Measurements from ENCODE around the gene ZNF181. TPM values are rescaled to one million over a fixed set of nuclear protein-coding genes. Genes with fewer than 3 reads are reported as not detected.

The ZNF181 gene
- total and polyA plus RNA-seq, 5 donors = 15.1 to 24.7 (median 19.0) TPM

DNA sequence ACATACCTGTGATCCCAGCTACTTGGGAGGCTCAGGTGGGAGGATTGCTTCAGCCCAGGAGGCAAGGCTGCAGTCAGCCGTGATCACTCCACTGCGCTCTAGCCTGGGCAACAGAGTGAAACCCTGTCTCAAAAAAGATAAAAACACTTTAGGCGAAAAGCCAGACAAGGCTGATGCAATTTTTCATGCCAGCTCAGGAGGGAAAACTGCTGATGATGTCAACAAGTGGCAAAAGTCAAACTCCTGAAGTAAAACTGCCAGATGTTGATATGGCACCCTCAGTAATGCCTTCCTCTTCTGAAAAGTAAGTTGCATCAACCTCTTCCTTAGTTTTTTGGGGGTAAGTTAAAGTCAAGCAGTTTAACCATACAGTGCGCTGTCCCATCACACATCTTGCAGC lies 23.4 kb downstream of the ZNF181 start:
- peaks cover 28% of the 10 kb centered on the region for H3K9me3 ChIP-seq (ENCODE audit: control insufficient read depth, low read length)
- no peaks in the 10 kb centered on the region for H3K27me3 ChIP-seq (ENCODE audit: control insufficient read depth, insufficient read depth)
- no peak overlapping the region for H3K4me3 ChIP-seq (ENCODE audit: low read length)
- intact Hi-C loops (cut with DNase I) = no loop called here
- H3K4me1 ChIP-seq (ENCODE audit: control insufficient read depth, insufficient read depth, low read length) = no peaks in the 10 kb centered on the region
- ATAC-seq (no peak), DNase-seq (no peak)
- H3K27ac ChIP-seq (ENCODE audit: low read length) = no peak overlapping the region
- 96% methylated on average over 4 of the region's 4 CpGs for WGBS

DNA sequence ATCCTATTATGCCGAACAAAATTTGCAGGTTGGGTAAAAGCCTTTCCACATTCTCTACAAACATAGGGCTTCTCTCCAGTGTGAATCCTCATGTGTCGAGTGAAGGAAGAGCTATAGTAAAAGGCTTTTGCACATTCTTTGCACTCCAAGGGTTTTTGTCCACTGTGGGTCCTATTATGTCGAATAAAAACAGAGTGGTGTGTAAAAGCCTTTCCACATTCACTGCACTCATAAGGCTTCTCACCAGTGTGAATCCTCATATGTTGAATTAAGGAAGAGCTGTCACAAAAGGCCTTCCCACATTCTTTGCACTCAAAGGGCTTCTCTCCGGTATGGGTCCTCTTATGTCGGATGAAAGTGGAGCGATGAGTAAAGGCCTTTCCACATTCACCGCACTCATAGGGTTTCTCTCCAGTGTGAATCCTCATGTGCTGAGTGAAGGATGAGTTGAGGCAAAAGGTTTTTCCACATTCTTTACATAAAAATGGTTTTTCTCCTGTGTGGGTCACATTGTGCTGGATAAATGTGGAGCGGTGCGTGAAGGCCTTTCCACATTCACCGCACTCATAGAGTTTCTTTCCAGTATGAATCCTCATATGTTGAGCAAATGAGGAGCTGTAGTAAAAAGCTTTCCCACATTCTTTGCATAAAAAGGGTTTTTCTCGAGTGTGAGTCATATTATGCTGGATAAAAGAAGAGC lies 25.3 kb downstream of the ZNF181 start:
- H3K27me3 ChIP-seq (ENCODE audit: control insufficient read depth, insufficient read depth) = no peaks in the 10 kb centered on the region
- H3K4me1 ChIP-seq (ENCODE audit: control insufficient read depth, insufficient read depth, low read length) = no peaks in the 10 kb centered on the region
- H3K27ac ChIP-seq (ENCODE audit: low read length) = no peak overlapping the region
- peak overlapping the region; percentile 32 for H3K4me3 ChIP-seq (ENCODE audit: low read length)
- DNase-seq (no peak), ATAC-seq (no peak)
- peaks cover 27% of the 10 kb centered on the region for H3K9me3 ChIP-seq (ENCODE audit: control insufficient read depth, low read length)
- intact Hi-C loops (cut with DNase I) = no loop called here
- 98% methylated on average over 11 of the region's 11 CpGs for WGBS

DNA sequence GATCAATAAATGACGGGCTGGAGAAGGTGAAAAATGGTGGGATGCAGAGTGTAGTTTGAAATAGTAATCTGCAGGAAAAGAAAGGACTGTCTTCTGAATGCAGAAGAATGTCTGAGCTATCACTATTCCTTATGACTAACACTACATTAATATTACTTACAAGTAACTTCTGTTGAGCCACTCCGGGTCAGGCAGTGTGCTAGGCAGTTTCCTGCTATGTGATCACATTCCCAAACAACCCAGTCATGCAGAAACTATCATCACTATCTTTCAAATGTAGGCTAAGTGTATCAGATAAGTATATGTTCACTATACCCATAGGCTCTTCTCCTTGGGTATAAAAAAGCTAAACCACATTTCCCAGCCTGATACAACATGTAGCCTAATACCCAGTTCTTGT lies 32.3 kb downstream of the ZNF181 start:
- H3K4me3 ChIP-seq (ENCODE audit: low read length) = no peak overlapping the region
- no peak overlapping the region for H3K27ac ChIP-seq (ENCODE audit: low read length)
- ATAC-seq = no peak
- H3K27me3 ChIP-seq (ENCODE audit: control insufficient read depth, insufficient read depth) = no peaks in the 10 kb centered on the region
- 96% methylated on average over 2 of the region's 2 CpGs for WGBS
- DNase-seq = no peak
- no peaks in the 10 kb centered on the region for H3K4me1 ChIP-seq (ENCODE audit: control insufficient read depth, insufficient read depth, low read length)
- intact Hi-C loops (cut with DNase I) = no loop called here
- H3K9me3 ChIP-seq (ENCODE audit: control insufficient read depth, low read length) = peaks cover 3% of the 10 kb centered on the region

DNA sequence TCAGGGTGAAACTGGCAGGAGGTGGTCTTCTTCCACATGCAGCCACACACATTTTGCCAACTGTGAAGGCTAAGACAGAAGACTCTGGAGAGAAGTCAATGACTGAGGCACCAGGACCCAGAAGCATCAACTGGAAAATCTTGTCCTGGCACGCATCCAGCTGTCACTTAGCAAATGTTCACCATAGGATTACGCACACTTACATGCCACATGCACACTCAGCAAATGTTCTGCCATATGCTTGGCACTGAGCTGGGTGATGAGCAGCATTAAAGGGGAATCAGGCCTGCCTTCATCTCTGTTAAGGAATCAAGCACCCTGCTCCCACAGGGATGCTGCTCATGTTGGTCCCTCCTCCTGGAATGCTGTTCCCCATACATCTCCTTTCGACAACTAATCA lies 33.9 kb downstream of the ZNF181 start:
- DNase-seq (no peak), ATAC-seq (no peak)
- Histone ChIP-seq H3K27ac (ENCODE audit: low read length) (no peak overlapping the region), H3K4me3 (ENCODE audit: low read length) (no peak overlapping the region), H3K4me1 (ENCODE audit: control insufficient read depth, insufficient read depth, low read length) (no peaks in the 10 kb centered on the region), H3K27me3 (ENCODE audit: control insufficient read depth, insufficient read depth) (no peaks in the 10 kb centered on the region), H3K9me3 (ENCODE audit: control insufficient read depth, low read length) (peaks cover 3% of the 10 kb centered on the region)
- intact Hi-C loops (cut with DNase I) = no loop called here
- WGBS = 97% methylated on average over 3 of the region's 3 CpGs

DNA sequence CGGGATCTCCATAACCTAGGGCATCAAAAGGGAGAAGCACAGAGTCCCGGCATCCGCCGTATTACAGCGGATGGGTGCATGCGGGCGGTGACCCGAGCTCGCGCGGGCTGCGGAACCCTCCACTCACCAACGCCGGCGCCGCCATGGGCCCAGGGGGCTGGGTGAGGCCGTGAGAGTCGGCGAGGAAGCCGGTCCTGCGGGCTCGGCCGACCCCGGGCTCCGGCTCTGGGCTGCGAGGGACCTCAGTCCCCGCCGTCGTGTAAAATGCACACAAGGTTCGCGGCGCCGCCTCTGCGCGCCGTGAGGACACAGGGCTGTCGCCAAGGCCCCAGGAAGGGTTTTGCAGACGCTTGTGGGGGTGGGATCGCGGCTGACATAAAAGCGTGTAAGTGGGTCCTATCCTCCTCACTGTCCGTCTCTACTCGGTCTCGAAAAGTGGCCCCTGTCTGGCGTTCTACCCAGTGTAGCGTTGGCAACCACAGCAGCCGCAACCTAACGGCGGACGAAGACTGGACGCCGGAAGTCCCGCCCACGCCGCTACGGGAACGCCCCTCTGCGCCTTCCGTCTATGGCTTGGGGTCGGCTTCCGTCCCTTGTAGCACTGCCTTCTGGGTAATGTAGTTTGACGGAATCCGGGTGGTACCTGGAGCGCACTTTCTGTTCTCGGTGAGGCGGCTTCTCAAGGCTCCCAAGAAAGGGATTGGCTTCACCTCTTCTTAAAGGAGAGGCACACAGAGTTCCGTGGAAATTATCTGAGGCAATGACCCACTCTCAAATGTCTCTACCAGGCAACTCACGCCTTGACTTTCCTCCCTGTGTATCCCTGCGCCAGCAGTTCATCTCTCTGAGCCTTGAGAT lies 38.9 kb downstream of the ZNF181 start, which contains the start of gene ZNF599:
ZNF599 (minus strand) TSS at position 519 of the 858 bp plus-strand sequence; CDS start at position 145, 374 bp downstream.
- Histone ChIP-seq H3K4me1 (ENCODE audit: control insufficient read depth, insufficient read depth, low read length) (no peaks in the 10 kb centered on the region), H3K9me3 (ENCODE audit: control insufficient read depth, low read length) (no peaks in the 10 kb centered on the region), H3K4me3 (ENCODE audit: low read length) (peak within 1 kb of the TSS; percentile 75), H3K27ac (ENCODE audit: low read length) (peak within 1 kb of the TSS; percentile 42), H3K27me3 (ENCODE audit: control insufficient read depth, insufficient read depth) (no peaks in the 10 kb centered on the region)
- peak; percentile 99 for ATAC-seq
- peak; percentile 93 to 97 (median 96) for DNase-seq
- intact Hi-C loops (cut with DNase I) = no loop called here
- 3% methylated on average over 69 of the region's 69 CpGs for WGBS

DNA sequence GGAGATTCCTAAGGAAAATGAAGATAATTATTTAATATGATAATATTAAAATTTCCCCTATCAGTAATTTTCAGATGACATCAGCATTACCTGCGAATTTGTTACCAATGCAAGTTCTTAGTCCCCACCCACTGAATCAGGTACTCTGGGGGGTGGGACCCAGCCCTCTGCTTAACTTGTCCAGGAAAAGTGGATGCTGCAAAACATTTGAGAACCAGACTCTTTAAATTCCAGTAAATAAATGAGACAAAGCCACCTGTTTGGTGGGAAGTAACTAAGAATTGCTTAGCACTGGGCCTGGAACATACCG lies 39.5 kb downstream of the ZNF181 start:
- H3K9me3 ChIP-seq (ENCODE audit: control insufficient read depth, low read length) = no peaks in the 10 kb centered on the region
- no peaks in the 10 kb centered on the region for H3K27me3 ChIP-seq (ENCODE audit: control insufficient read depth, insufficient read depth)
- WGBS = 73% methylated on average over 2 of the region's 2 CpGs
- H3K4me1 ChIP-seq (ENCODE audit: control insufficient read depth, insufficient read depth, low read length) = no peaks in the 10 kb centered on the region
- no peak for ATAC-seq
- peak overlapping the region; percentile 75 for H3K4me3 ChIP-seq (ENCODE audit: low read length)
- no peak for DNase-seq
- intact Hi-C loops (cut with DNase I) = no loop called here
- H3K27ac ChIP-seq (ENCODE audit: low read length) = no peak overlapping the region

DNA sequence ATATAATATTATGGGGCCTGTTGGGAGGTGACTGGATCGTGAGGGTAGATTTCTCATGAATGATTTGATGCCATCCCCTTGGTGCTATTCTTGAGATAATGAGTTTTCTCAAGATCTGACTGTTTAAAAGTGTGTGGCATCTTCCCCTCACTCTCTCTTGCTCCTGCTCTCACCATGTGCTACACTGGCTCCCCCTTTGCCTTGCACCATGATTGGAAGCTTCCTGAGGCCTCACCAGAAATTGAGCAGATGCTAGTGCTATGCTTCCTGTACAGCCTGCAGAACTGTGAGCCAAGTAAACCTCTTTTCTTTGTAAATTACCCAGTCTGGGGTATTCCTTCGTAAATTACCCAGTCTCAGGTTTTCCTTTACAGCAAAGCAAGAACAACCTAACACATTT lies 40.8 kb downstream of the ZNF181 start:
- H3K4me3 ChIP-seq (ENCODE audit: low read length) = no peak overlapping the region
- no peak for ATAC-seq
- intact Hi-C loops (cut with DNase I) = no loop called here
- no peak for DNase-seq
- H3K9me3 ChIP-seq (ENCODE audit: control insufficient read depth, low read length) = no peaks in the 10 kb centered on the region
- WGBS = 65% methylated on average over 2 of the region's 2 CpGs
- no peak overlapping the region for H3K27ac ChIP-seq (ENCODE audit: low read length)
- no peaks in the 10 kb centered on the region for H3K27me3 ChIP-seq (ENCODE audit: control insufficient read depth, insufficient read depth)
- no peaks in the 10 kb centered on the region for H3K4me1 ChIP-seq (ENCODE audit: control insufficient read depth, insufficient read depth, low read length)

DNA sequence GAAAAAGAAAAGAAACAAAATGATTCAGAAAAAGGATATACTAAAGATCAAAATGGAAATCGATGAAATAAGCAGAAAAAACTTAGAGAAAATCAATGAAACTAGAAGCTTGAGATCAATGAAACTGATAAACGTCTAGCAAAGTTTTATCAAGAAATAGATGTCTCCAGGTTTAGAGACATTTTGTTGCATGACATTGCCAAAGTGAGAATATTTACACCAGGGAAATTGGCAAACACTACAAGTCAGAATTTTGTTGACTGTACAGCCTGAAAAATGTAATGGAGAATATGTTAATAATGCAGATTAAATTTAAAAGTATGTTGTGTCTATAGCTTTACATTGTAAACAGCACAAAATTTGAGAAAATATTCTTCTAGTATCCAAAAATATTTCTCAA lies 44.3 kb downstream of the ZNF181 start:
- no peak for ATAC-seq
- intact Hi-C loops (cut with DNase I) = no loop called here
- Histone ChIP-seq H3K27ac (ENCODE audit: low read length) (no peak overlapping the region), H3K4me3 (ENCODE audit: low read length) (no peak overlapping the region), H3K9me3 (ENCODE audit: control insufficient read depth, low read length) (no peaks in the 10 kb centered on the region), H3K27me3 (ENCODE audit: control insufficient read depth, insufficient read depth) (no peaks in the 10 kb centered on the region), H3K4me1 (ENCODE audit: control insufficient read depth, insufficient read depth, low read length) (no peaks in the 10 kb centered on the region)
- WGBS = 71% methylated on average over 2 of the region's 2 CpGs
- no peak for DNase-seq

DNA sequence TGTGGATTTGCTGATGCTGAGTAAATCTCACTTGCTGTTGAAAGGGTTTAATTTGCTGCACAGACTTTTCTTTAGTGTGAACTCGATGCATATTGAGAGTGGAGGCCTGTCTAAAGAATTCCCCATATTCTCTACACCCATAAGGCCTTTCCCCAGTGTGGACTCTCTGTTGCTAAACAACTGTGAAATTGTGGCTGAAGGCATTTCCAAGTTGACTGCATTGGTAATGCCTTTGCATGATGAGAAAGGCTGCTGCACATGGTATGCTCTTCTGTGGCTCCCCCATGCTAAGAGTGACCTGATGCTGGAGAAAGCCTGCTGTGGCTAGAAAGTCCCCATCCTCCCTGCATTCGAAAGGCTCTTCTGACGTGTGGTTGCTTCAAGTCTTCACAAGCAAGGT lies 45.6 kb downstream of the ZNF181 start:
- DNase-seq = no peak
- Histone ChIP-seq H3K9me3 (ENCODE audit: control insufficient read depth, low read length) (peaks cover 1% of the 10 kb centered on the region), H3K4me3 (ENCODE audit: low read length) (no peak overlapping the region), H3K27ac (ENCODE audit: low read length) (no peak overlapping the region), H3K4me1 (ENCODE audit: control insufficient read depth, insufficient read depth, low read length) (no peaks in the 10 kb centered on the region), H3K27me3 (ENCODE audit: control insufficient read depth, insufficient read depth) (no peaks in the 10 kb centered on the region)
- WGBS = 67% methylated on average over 3 of the region's 3 CpGs
- intact Hi-C loops (cut with DNase I) = no loop called here
- no peak for ATAC-seq

DNA sequence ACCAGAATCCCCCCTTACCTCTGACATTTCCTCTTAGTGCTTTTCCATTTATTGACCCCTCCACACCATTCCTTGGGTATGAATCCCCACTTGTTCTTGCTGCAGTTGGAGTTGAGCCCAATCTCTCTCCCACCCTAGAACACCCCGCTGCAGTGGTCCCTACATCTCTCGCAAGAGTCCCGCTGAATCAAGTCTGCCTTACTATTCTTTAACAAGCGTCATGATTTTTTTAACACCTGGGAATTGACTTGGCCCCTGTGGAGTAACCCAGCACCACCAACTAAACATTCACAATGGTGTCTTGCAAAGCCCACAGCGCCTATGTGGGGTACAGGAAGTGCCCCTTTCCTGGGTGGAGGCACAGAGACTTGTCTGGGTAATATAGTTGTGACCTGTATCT lies 52.2 kb downstream of the ZNF181 start:
- Histone ChIP-seq H3K27me3 (ENCODE audit: control insufficient read depth, insufficient read depth) (no peaks in the 10 kb centered on the region), H3K9me3 (ENCODE audit: control insufficient read depth, low read length) (peaks cover 1% of the 10 kb centered on the region), H3K4me1 (ENCODE audit: control insufficient read depth, insufficient read depth, low read length) (no peaks in the 10 kb centered on the region), H3K27ac (ENCODE audit: low read length) (no peak overlapping the region), H3K4me3 (ENCODE audit: low read length) (no peak overlapping the region)
- DNase-seq = no peak
- ATAC-seq = no peak
- intact Hi-C loops (cut with DNase I) = no loop called here
- WGBS = 84% methylated on average over 5 of the region's 5 CpGs

DNA sequence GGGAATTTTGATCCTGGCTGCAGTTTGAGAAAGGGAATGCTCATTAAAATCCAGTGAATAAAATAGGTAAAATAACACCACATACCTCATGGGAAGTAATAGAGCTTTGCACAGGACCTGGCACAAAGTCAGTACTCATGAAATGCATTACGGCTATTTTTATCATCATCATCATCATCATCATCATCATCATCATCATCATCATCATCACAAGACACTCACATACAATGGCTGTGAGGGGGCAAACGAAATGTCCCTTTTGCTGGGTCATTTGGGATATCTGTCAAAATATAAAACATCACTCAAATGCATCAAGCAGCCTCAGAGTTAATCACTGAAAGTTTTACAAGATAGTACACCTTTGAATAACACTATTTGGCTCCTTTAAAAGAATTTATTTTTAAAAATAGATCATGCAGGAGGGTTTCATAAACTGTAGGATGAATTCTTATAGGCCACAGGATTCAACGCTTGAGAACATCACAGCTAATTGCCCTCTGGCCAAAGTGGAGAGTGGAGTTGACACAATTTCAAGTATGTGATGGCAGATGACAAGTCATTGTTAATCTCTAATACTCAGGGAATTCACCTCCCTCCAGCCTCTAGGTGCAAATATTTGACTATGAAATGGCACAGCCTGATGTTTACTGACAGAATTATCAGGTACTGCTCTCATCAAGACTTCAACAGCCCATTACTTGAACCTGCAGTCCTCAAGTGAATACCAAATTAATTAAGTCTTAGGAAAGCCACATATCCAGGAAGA lies 53.2 kb downstream of the ZNF181 start:
- Histone ChIP-seq H3K4me3 (ENCODE audit: low read length) (no peak overlapping the region), H3K27ac (ENCODE audit: low read length) (no peak overlapping the region), H3K4me1 (ENCODE audit: control insufficient read depth, insufficient read depth, low read length) (no peaks in the 10 kb centered on the region), H3K27me3 (ENCODE audit: control insufficient read depth, insufficient read depth) (no peaks in the 10 kb centered on the region), H3K9me3 (ENCODE audit: control insufficient read depth, low read length) (peaks cover 1% of the 10 kb centered on the region)
- WGBS = 36% methylated on average over 3 of the region's 3 CpGs
- intact Hi-C loops (cut with DNase I) = no loop called here
- ATAC-seq = peak; percentile 65 to 80
- no peak for DNase-seq

All from right cardiac atrium (tissue), 5 donors.